Measurements from ENCODE around the gene CST4. TPM values are rescaled to one million over a fixed set of nuclear protein-coding genes. Genes with fewer than 3 reads are reported as not detected.
"Not testable (repeated sequence)": the region's sequence is repeated elsewhere in the genome, so short reads cannot be mapped to it uniquely, and the experiment has no call there.

CST4 gene
- total RNA-seq, 1 experiment from 2014 or later = not detected

GRCh38 chr20:23690581-23690980 lies 1.7 kb upstream of the CST4 start:
- DNase-seq (ENCODE audit: unreplicated experiment) = no peak
- Mint-ChIP-seq H3K27me3 (ENCODE audit: insufficient read depth, unreplicated experiment) (peaks cover 8% of the 10 kb centered on the region), H3K27ac (ENCODE audit: low read depth, unreplicated experiment) (no peak overlapping the region), H3K4me1 (ENCODE audit: insufficient read depth, unreplicated experiment) (peaks cover 6% of the 10 kb centered on the region), H3K36me3 (ENCODE audit: insufficient read depth, unreplicated experiment) (peaks cover 4% of the 10 kb centered on the region), H3K4me3 (ENCODE audit: unreplicated experiment) (no peak overlapping the region), H3K9me3 (ENCODE audit: unreplicated experiment) (no peaks in the 10 kb centered on the region)
- POLR2A ChIA-PET = no interaction called here
- intact Hi-C loops (cut with micrococcal nuclease) = no loop called here
- BruUV-seq (replicated peaks) = no TSS peak
- CTCF ChIA-PET = interaction anchor here (1.0 to 2.1 kb wide), 2 partner anchors 22 to 23 kb away, joined by 5 to 7 read pairs; no protein-coding TSS in a partner anchor
- TF ChIP-seq CTCF (IDR thresholded peaks at IDR 0.05; ENCODE audit: unreplicated experiment) = no peak

DNA sequence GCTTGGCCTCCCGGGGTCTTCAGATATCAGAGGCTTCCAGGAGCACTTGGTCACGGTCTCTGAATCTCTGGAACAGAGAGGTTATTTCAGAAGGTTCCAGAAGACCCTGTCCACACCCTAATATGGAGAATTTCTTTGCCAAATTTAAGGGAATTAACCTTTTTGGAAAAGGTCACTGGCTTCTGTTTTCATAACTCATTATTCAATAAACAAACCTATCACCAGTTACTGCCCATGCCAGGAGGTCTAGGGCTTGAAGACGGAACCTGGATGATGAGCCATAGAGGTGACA lies 507 bp upstream of the CST4 start:
- peaks cover 4% of the 10 kb centered on the region for H3K36me3 Mint-ChIP-seq (ENCODE audit: insufficient read depth, unreplicated experiment)
- no peaks in the 10 kb centered on the region for H3K27me3 Mint-ChIP-seq (ENCODE audit: insufficient read depth, unreplicated experiment)
- H3K27ac Mint-ChIP-seq (ENCODE audit: low read depth, unreplicated experiment) = no peak overlapping the region
- ChIA-PET POLR2A (no interaction called here), CTCF (no interaction called here)
- no peak for DNase-seq (ENCODE audit: unreplicated experiment)
- H3K9me3 Mint-ChIP-seq (ENCODE audit: unreplicated experiment) = no peaks in the 10 kb centered on the region
- H3K4me1 Mint-ChIP-seq (ENCODE audit: insufficient read depth, unreplicated experiment) = peaks cover 6% of the 10 kb centered on the region
- H3K4me3 Mint-ChIP-seq (ENCODE audit: unreplicated experiment) = no peak overlapping the region
- intact Hi-C loops (cut with micrococcal nuclease) = no loop called here
- no TSS peak for BruUV-seq (replicated peaks)
- TF ChIP-seq CTCF (IDR thresholded peaks at IDR 0.05; ENCODE audit: unreplicated experiment) = no peak

DNA sequence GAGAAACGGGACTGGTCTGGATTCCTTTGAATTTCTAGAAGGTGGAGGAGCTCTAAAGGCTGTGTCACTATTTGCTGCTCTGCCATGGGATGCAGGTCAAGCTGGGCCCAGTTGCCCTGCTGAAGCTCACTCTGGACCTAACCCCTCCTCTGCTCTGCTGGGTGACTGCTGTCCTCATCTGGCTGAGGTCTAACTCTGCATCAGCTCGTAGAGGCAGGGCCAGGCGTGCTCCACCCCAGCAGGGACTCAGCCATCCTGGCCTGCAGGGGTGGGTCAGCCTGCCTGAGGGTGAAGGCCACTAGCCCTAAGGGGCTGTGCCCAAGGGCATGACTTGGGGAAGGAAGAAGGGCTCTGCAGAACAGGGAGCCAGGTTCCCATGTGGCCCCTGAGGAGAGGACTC lies 852 bp downstream of the CST4 start:
- H3K4me1 Mint-ChIP-seq (ENCODE audit: insufficient read depth, unreplicated experiment) = peaks cover 6% of the 10 kb centered on the region
- ChIA-PET CTCF (interaction anchor here (1.3 kb wide), 1 partner anchor 247 kb away, joined by 3 read pairs; no protein-coding TSS in a partner anchor), POLR2A (no interaction called here)
- BruUV-seq (replicated peaks) = no TSS peak
- H3K27me3 Mint-ChIP-seq (ENCODE audit: insufficient read depth, unreplicated experiment) = no peaks in the 10 kb centered on the region
- intact Hi-C loops (cut with micrococcal nuclease) = no loop called here
- no peak for TF ChIP-seq CTCF (IDR thresholded peaks at IDR 0.05; ENCODE audit: unreplicated experiment)
- H3K36me3 Mint-ChIP-seq (ENCODE audit: insufficient read depth, unreplicated experiment) = peaks cover 4% of the 10 kb centered on the region
- no peak overlapping the region for H3K27ac Mint-ChIP-seq (ENCODE audit: low read depth, unreplicated experiment)
- H3K9me3 Mint-ChIP-seq (ENCODE audit: unreplicated experiment) = no peaks in the 10 kb centered on the region
- no peak for DNase-seq (ENCODE audit: unreplicated experiment)
- H3K4me3 Mint-ChIP-seq (ENCODE audit: unreplicated experiment) = no peak overlapping the region

DNA sequence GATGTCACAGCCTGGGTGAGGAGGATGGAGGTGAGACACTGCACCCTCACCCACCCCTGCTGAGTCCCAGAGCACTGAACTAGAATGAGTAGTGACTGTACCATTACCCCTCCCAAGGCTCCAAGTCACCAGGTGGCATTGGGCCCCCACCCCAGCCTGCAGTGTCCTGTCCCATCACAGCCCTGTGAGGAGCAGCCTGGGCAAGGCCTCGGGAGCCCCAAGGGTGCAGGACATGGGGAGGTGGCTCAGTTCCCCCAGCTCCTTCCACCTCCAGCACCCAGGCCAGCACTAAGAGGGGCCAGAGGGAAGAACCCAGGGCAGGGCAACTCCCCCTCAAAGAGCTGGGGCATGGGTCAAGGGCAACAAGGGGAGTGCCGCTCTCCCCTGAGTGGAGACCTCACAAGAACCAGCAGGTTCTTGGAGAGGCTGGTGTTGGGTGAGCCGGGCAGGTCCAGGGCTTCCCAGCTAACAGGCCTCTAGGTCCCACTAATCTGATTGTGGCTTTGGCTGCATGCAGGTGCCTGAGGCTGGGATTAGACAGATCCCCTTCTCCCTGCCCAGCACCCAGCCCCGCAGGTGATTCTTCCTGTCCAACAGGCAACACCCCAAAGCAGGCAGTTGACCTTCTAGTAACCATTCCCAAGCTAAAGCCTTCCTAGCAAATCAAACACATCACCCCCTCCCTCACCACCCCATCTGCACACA lies 2.6 kb downstream of the CST4 start:
- no peak for TF ChIP-seq CTCF (IDR thresholded peaks at IDR 0.05; ENCODE audit: unreplicated experiment)
- no peaks in the 10 kb centered on the region for H3K9me3 Mint-ChIP-seq (ENCODE audit: unreplicated experiment)
- no peak for DNase-seq (ENCODE audit: unreplicated experiment)
- ChIA-PET POLR2A (no interaction called here), CTCF (interaction anchor here (0.9 kb wide), 1 partner anchor 17 kb away, joined by 3 read pairs; no protein-coding TSS in a partner anchor)
- H3K27me3 Mint-ChIP-seq (ENCODE audit: insufficient read depth, unreplicated experiment) = no peaks in the 10 kb centered on the region
- no TSS peak for BruUV-seq (replicated peaks)
- H3K4me1 Mint-ChIP-seq (ENCODE audit: insufficient read depth, unreplicated experiment) = no peaks in the 10 kb centered on the region
- H3K4me3 Mint-ChIP-seq (ENCODE audit: unreplicated experiment) = no peak overlapping the region
- intact Hi-C loops (cut with micrococcal nuclease) = no loop called here
- H3K36me3 Mint-ChIP-seq (ENCODE audit: insufficient read depth, unreplicated experiment) = no peaks in the 10 kb centered on the region
- H3K27ac Mint-ChIP-seq (ENCODE audit: low read depth, unreplicated experiment) = no peak overlapping the region

DNA sequence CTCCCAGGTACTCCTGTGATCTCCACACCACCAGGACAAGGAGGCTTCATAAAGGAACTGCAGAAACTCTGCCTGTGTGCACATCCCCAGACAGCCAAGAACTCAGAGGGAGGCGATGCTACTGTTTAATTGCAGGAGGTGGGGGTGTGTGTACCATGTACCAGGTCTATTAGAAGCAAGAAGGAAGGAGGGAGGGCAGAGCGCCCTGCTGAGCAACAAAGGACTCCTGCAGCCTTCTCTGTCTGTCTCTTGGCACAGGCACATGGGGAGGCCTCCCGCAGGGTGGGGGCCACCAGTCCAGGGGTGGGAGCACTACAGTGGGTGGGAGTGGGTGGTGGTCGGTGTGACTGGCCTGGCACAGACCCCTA lies 3.3 kb downstream of the CST4 start:
- DNase-seq (ENCODE audit: unreplicated experiment); H3K27me3 Mint-ChIP-seq (ENCODE audit: insufficient read depth, unreplicated experiment); H3K4me1 Mint-ChIP-seq (ENCODE audit: insufficient read depth, unreplicated experiment); BruUV-seq (replicated peaks); POLR2A ChIA-PET; CTCF ChIA-PET; H3K9me3 Mint-ChIP-seq (ENCODE audit: unreplicated experiment); intact Hi-C loops (cut with micrococcal nuclease); H3K27ac Mint-ChIP-seq (ENCODE audit: low read depth, unreplicated experiment); H3K4me3 Mint-ChIP-seq (ENCODE audit: unreplicated experiment); H3K36me3 Mint-ChIP-seq (ENCODE audit: insufficient read depth, unreplicated experiment): not testable (repeated sequence)
